ENCODE data around the gene THADA. TPM values are rescaled to one million over a fixed set of nuclear protein-coding genes. Genes with fewer than 3 reads are reported as not detected.
A peak's percentile ranks its signal among the peaks of the same experiment; 100 is the strongest.

The THADA gene
- total and polyA plus RNA-seq, 8 donors = 9.4 to 25.1 (median 18.2) TPM

GRCh38 chr2:43198263-43198662 is 397.6 kb downstream of the THADA start:
- intact Hi-C loops (cut with DNase I) = no loop called here
- H3K27ac ChIP-seq = peak overlapping the region in 1 of 4 donors; percentile 2
- peak in 2 of 6 donors; percentile 18 to 50 for DNase-seq
- no peaks in the 10 kb centered on the region for H3K9me3 ChIP-seq
- H3K27me3 ChIP-seq = no peaks in the 10 kb centered on the region
- no peaks in the 10 kb centered on the region for H3K36me3 ChIP-seq
- H3K4me1 ChIP-seq = peaks cover 18 to 22% (median 19%) of the 10 kb centered on the region in 3 donors
- 95 to 97% methylated on average over 6 of the region's 6 CpGs for WGBS, 2 donors
- FAIRE-seq = no peak
- no peak overlapping the region for H3K4me3 ChIP-seq
- no peak for ATAC-seq
- TF ChIP-seq CTCF (IDR thresholded peaks at IDR 0.05) = no peak

GRCh38 chr2:43197588-43197896 is 398.3 kb downstream of the THADA start:
- DNase-seq (no peak), ATAC-seq (no peak), FAIRE-seq (no peak)
- no peak overlapping the region for H3K27ac ChIP-seq
- no peak for TF ChIP-seq CTCF (IDR thresholded peaks at IDR 0.05)
- H3K9me3 ChIP-seq = no peaks in the 10 kb centered on the region
- no peaks in the 10 kb centered on the region for H3K36me3 ChIP-seq
- intact Hi-C loops (cut with DNase I) = no loop called here
- H3K27me3 ChIP-seq = no peaks in the 10 kb centered on the region
- no peak overlapping the region for H3K4me3 ChIP-seq
- WGBS, 2 donors = 94 to 96% methylated on average over 5 of the region's 5 CpGs
- peaks cover 25 to 29% (median 27%) of the 10 kb centered on the region in 3 donors for H3K4me1 ChIP-seq

- intact Hi-C loops (cut with DNase I) = no loop called here
- Histone ChIP-seq H3K4me1 (peaks cover 27 to 32% (median 31%) of the 10 kb centered on the region in 3 donors), H3K36me3 (no peaks in the 10 kb centered on the region), H3K27ac (no peak overlapping the region), H3K4me3 (no peak overlapping the region), H3K9me3 (no peaks in the 10 kb centered on the region), H3K27me3 (no peaks in the 10 kb centered on the region)
- no peak for TF ChIP-seq CTCF (IDR thresholded peaks at IDR 0.05)
- no peak for DNase-seq
- ATAC-seq = no peak
- 86 to 89% methylated on average over 12 of the region's 12 CpGs for WGBS, 2 donors
- FAIRE-seq = no peak
Measured at GRCh38 chr2:43196768-43197587, 398.9 kb downstream of the THADA start.

GRCh38 chr2:43194121-43194869 is 401.5 kb downstream of the THADA start:
- Histone ChIP-seq H3K36me3 (no peaks in the 10 kb centered on the region), H3K27me3 (no peaks in the 10 kb centered on the region), H3K4me1 (peaks cover 27 to 33% (median 28%) of the 10 kb centered on the region in 3 donors), H3K27ac (peak overlapping the region; percentile 78 to 97 (median 90)), H3K9me3 (no peaks in the 10 kb centered on the region), H3K4me3 (peak overlapping the region in 2 of 4 donors; percentile 4 to 13)
- peak; percentile 71 to 88 (median 85) for DNase-seq
- intact Hi-C loops (cut with DNase I) = no loop called here
- no peak for TF ChIP-seq CTCF (IDR thresholded peaks at IDR 0.05)
- 10 to 16% methylated on average over 13 of the region's 13 CpGs for WGBS, 2 donors
- no peak for FAIRE-seq
- peak; percentile 88 to 95 (median 92) for ATAC-seq

All from pancreas (tissue), 10 donors.